ENCODE measurements around the gene ORMDL3.

ORMDL3 gene

GRCh38 chr17:39927101-39927928 lies at the start of gene ORMDL3, which contains the start of gene LRRC3C:
TSS of gene ORMDL3 (minus strand) at chr17:39927601. CDS start at chr17:39924203, 3,398 bp downstream.
TSS of gene LRRC3C (plus strand) at chr17:39927732. CDS start at chr17:39941524, 13,792 bp downstream.
- H3K4me1 Mint-ChIP-seq = peaks cover 37% of the 10 kb centered on the region
- TF ChIP-seq, protein P1, sequence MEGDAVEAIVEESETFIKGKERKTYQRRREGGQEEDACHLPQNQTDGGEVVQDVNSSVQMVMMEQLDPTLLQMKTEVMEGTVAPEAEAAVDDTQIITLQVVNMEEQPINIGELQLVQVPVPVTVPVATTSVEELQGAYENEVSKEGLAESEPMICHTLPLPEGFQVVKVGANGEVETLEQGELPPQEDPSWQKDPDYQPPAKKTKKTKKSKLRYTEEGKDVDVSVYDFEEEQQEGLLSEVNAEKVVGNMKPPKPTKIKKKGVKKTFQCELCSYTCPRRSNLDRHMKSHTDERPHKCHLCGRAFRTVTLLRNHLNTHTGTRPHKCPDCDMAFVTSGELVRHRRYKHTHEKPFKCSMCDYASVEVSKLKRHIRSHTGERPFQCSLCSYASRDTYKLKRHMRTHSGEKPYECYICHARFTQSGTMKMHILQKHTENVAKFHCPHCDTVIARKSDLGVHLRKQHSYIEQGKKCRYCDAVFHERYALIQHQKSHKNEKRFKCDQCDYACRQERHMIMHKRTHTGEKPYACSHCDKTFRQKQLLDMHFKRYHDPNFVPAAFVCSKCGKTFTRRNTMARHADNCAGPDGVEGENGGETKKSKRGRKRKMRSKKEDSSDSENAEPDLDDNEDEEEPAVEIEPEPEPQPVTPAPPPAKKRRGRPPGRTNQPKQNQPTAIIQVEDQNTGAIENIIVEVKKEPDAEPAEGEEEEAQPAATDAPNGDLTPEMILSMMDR (IDR thresholded peaks at IDR 0.05; ENCODE audit: unreplicated experiment in 3 of 3) = no peak
- peaks cover 11% of the 10 kb centered on the region for H3K36me3 Mint-ChIP-seq (ENCODE audit: low read depth)
- no peaks in the 10 kb centered on the region for H3K9me3 Mint-ChIP-seq
- peak within 1 kb of the TSS; percentile 87 to 95 (median 94) for H3K27ac Mint-ChIP-seq
- no peaks in the 10 kb centered on the region for H3K27me3 Mint-ChIP-seq (ENCODE audit: low read depth)
- H3K4me3 Mint-ChIP-seq = peak within 1 kb of the TSS; percentile 89 to 92 (median 91)

DNA sequence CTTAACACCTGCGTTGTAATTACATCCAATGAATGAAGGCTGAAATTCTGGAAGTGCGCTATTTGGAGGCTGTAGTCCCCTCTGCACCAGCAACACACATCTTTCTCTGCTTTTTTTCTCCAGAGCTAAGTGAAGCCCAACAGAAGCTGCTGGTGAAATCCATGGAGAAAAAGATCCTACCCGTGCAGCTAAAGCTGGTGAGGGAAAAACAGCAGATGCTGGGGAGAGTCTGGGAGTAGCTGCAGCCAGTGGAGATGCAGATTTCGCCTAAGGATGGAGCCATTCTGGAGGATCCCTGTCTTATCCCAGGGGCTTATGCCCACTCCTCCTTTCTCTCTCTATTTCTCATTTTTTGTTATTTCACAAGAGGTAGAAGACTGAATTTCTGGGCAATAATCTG lies 48.4 kb upstream of the ORMDL3 start:
- peak overlapping the region in 1 of 3 experiments; percentile 46 for H3K27ac Mint-ChIP-seq
- peaks cover 23% of the 10 kb centered on the region for H3K27me3 Mint-ChIP-seq (ENCODE audit: low read depth)
- no peak overlapping the region for H3K4me3 Mint-ChIP-seq
- no peaks in the 10 kb centered on the region for H3K9me3 Mint-ChIP-seq
- no peaks in the 10 kb centered on the region for H3K36me3 Mint-ChIP-seq (ENCODE audit: low read depth)
- H3K4me1 Mint-ChIP-seq = peaks cover 37% of the 10 kb centered on the region
- TF ChIP-seq, protein P1 (IDR thresholded peaks at IDR 0.05; ENCODE audit: unreplicated experiment in 3 of 3) = no peak

DNA sequence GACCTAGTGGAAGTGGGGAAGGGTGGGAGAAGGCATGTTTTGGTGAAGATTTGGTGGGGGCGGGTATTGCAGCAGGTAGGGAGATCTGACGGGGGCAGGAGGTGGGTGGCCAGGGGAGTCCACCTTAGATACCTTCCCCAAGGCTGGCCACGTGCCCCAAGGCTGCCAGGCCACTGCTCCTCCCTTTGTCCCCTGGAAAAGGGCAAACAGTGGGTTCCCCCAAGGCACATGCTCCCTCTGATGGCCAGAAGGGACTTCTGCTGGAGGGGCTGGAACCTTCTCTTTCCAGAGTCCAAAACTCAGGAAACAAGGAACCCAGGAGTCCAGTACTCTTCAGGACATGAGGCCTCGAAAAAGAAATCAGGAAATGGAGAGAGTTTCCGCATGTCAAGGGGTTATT lies 47.0 kb upstream of the ORMDL3 start:
- Mint-ChIP-seq H3K36me3 (ENCODE audit: low read depth) (no peaks in the 10 kb centered on the region), H3K27ac (no peak overlapping the region), H3K4me1 (peaks cover 27% of the 10 kb centered on the region), H3K27me3 (ENCODE audit: low read depth) (peaks cover 35% of the 10 kb centered on the region), H3K9me3 (no peaks in the 10 kb centered on the region), H3K4me3 (no peak overlapping the region)
- TF ChIP-seq, protein P1 (IDR thresholded peaks at IDR 0.05; ENCODE audit: unreplicated experiment in 3 of 3) = no peak

- Mint-ChIP-seq H3K4me3 (no peak overlapping the region), H3K36me3 (ENCODE audit: low read depth) (no peaks in the 10 kb centered on the region), H3K27me3 (ENCODE audit: low read depth) (peaks cover 44% of the 10 kb centered on the region), H3K9me3 (no peaks in the 10 kb centered on the region), H3K4me1 (peaks cover 22% of the 10 kb centered on the region), H3K27ac (no peak overlapping the region)
- TF ChIP-seq, protein P1 (IDR thresholded peaks at IDR 0.05; ENCODE audit: unreplicated experiment in 3 of 3) = no peak
Observed at GRCh38 chr17:39973496-39973895, 46.1 kb upstream of the ORMDL3 start.

- Mint-ChIP-seq H3K4me3 (peak overlapping the region; percentile 7 to 29 (median 9)), H3K9me3 (no peaks in the 10 kb centered on the region), H3K27me3 (ENCODE audit: low read depth) (peaks cover 47% of the 10 kb centered on the region), H3K36me3 (ENCODE audit: low read depth) (no peaks in the 10 kb centered on the region), H3K27ac (peak overlapping the region; percentile 76 to 88 (median 78)), H3K4me1 (peaks cover 17% of the 10 kb centered on the region)
- TF ChIP-seq, protein P1 (IDR thresholded peaks at IDR 0.05; ENCODE audit: unreplicated experiment in 3 of 3) = no peak
Observed at GRCh38 chr17:39972271-39972670, 44.9 kb upstream of the ORMDL3 start.

Measured in nephron (organoid).